ENCODE measurements around the gene LILRA1. TPM values are rescaled to one million over a fixed set of nuclear protein-coding genes. Genes with fewer than 3 reads are reported as not detected.

The LILRA1 gene
- total and polyA plus RNA-seq, 9 of the 15 experiments (the other 6 are each of a cell fraction or from before 2014, with no cell fraction given) = not detected

DNA sequence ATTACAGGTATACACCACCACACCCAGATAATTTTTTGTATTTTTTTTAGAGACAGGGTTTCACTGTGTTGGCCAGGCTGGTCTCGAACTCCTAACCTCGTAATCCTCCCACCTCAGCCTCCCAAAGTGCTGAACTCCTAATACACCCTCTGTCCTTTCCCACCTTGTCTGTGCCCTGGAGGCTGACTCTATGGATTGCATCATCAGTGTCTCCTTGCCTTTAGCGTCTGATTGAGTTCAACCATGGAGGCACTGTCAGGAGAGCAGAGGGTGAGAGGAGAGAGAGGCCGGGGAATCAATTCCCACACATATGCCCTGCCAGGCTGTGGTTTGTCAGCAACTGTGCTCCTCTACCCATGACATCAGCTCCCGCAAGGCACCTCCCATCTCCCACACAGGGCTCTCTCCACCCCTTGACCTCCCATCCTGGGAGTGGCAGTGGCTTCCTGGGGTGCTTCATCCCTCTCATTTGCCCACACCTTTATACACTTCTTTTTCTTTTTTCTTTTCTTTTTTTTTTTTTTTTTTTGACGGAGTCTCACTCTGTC lies 56.8 kb downstream of the LILRA1 start:
- in situ Hi-C loops (cut with MboI) = loop anchor here (25.0 kb wide), 1 partner anchor 787 kb away; the partner anchor contains the start of gene SHISA7
- FAIRE-seq = no peak

More for the DNA sequence above, 56.8 kb downstream of the LILRA1 start:
- Histone ChIP-seq H3K79me2 (ENCODE audit: control insufficient read depth, insufficient read depth, low read length) (no peaks in the 10 kb centered on the region), H3K27ac (ENCODE audit: extremely low read depth, low read depth, low read length) (no peak overlapping the region), H3K9me3 (replicated peaks; ENCODE audit: control insufficient read depth, insufficient read depth, low read depth, low read length) (no peaks in the 10 kb centered on the region), H3K9ac (ENCODE audit: insufficient read depth in 1 of 2, low read depth in 2 of 2, low read length in 2 of 2) (no peak overlapping the region), H4K20me1 (replicated peaks; ENCODE audit: control insufficient read depth, insufficient read depth, low read length) (no peaks in the 10 kb centered on the region), H3K4me2 (ENCODE audit: insufficient read depth, low read length) (no peak overlapping the region), H3K36me3 (ENCODE audit: control insufficient read depth, insufficient read depth, low read length) (no peaks in the 10 kb centered on the region), H3K9me1 (ENCODE audit: control insufficient read depth, insufficient read depth, low read length) (no peaks in the 10 kb centered on the region), H3K4me1 (replicated peaks in 1 of 2; ENCODE audit: control insufficient read depth in 2 of 2, insufficient read depth in 2 of 2, low read length in 2 of 2) (peaks cover 0 to 8% of the 10 kb centered on the region in 2 experiments; a peak in 3 of 5 replicates), H2AFZ (ENCODE audit: low read depth, low read length) (no peak overlapping the region), H3K4me3 (no peak overlapping the region), H3K27me3 (ENCODE audit: control insufficient read depth in 2 of 2, insufficient read depth in 2 of 2, low read length in 2 of 2) (peaks cover 3 to 26% of the 10 kb centered on the region in 2 experiments; a peak in 4 of 5 replicates)
- 0 out of 3 replicates have a peak, but pooled peaks have one; percentile 36 for ATAC-seq
- no peak for DNase-seq (ENCODE audit: extremely low read depth in 1 of 4, low spot score in 3 of 4)
- WGBS (ENCODE audit: insufficient coverage, low coverage, missing lambda C conversion rate) = 2% methylated on average over 5 of the region's 6 CpGs
- no TSS peak for BruUV-seq (replicated peaks)
- TF ChIP-seq CEBPG (CRISPR knock-in tag; IDR thresholded peaks at IDR 0.05) (peak; percentile 47; the same call in 1 of the 2 replicates), CEBPG (tag; conservative IDR thresholded peaks at IDR 0.05 in 1 of 2, IDR thresholded peaks at IDR 0.05 in 1 of 2) (peak; percentile 56 to 66), CEBPB (tag; IDR thresholded peaks at IDR 0.05) (peak; percentile 47; the same call in 1 of the 2 replicates), KDM2B (CRISPR knock-in tag; IDR thresholded peaks at IDR 0.05) (no peak), SRF (CRISPR knock-in tag; IDR thresholded peaks at IDR 0.05) (no peak), ZSCAN29 (IDR thresholded peaks at IDR 0.05) (no peak), TOE1 (IDR thresholded peaks at IDR 0.05; ENCODE audit: borderline replicate concordance) (no peak), TOE1 (CRISPR knock-in tag; IDR thresholded peaks at IDR 0.05; ENCODE audit: borderline replicate concordance, low read depth) (no peak), NR2C2 (CRISPR knock-in tag; IDR thresholded peaks at IDR 0.05) (no peak), NR2C2 (tag; IDR thresholded peaks at IDR 0.05) (no peak), TCF7L2 (IDR thresholded peaks at IDR 0.05; ENCODE audit: low read depth, low read length) (no peak)
- TF ChIP-seq, protein P1, sequence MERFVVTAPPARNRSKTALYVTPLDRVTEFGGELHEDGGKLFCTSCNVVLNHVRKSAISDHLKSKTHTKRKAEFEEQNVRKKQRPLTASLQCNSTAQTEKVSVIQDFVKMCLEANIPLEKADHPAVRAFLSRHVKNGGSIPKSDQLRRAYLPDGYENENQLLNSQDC (CRISPR knock-in tag; IDR thresholded peaks at IDR 0.05) = no peak
- TF ChIP-seq, protein P2, sequence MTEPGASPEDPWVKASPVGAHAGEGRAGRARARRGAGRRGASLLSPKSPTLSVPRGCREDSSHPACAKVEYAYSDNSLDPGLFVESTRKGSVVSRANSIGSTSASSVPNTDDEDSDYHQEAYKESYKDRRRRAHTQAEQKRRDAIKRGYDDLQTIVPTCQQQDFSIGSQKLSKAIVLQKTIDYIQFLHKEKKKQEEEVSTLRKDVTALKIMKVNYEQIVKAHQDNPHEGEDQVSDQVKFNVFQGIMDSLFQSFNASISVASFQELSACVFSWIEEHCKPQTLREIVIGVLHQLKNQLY (CRISPR knock-in tag; conservative IDR thresholded peaks at IDR 0.05) = no peak
- TF ChIP-seq, protein P3, sequence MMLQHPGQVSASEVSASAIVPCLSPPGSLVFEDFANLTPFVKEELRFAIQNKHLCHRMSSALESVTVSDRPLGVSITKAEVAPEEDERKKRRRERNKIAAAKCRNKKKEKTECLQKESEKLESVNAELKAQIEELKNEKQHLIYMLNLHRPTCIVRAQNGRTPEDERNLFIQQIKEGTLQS (IDR thresholded peaks at IDR 0.05) = peak; percentile 85
- TF ChIP-seq, protein P3 (CRISPR knock-in tag; conservative IDR thresholded peaks at IDR 0.05) = no peak
- CTCF ChIA-PET (ENCODE audit: low intra/inter-chr PET ratio) = no interaction called here
- POLR2A ChIA-PET = interaction anchor here (1.2 kb wide), 1 partner anchor 12 kb away, joined by 3 read pairs; no protein-coding TSS in a partner anchor
- intact Hi-C loops (cut with micrococcal nuclease) = no loop called here

Measured in K562 (cell line).